Activated CD4-positive, alpha-beta memory T cell treated with anti-CD3 and anti-CD28 coated beads for 36 hours (primary cell): ENCODE results near the gene TYK2. TPM values are rescaled to one million over a fixed set of nuclear protein-coding genes. Genes with fewer than 3 reads are reported as not detected.

Experiments
- CTCF ChIA-PET: fragments of 350-600 bp; sonication (Branson Sonifier 250); formaldehyde crosslinking; loops from one replicate; lab custom pipeline; 2021; ENCODE audit warnings: antibody characterized with exemption, inconsistent platforms; lab: Charles Lee
- POLR2A ChIA-PET: fragments of 350-600 bp; sonication (Branson Sonifier 250); formaldehyde crosslinking; loops from one replicate; lab custom pipeline; 2021; ENCODE audit warnings: antibody characterized with exemption; lab: Charles Lee
- DNase-seq: peaks from one replicate; pipeline ENCODE4 v3.0.0-alpha.2; 2020
- H3K27ac Mint-ChIP-seq: one replicate; pipeline ENCODE4 v1.8.0; 2021; ENCODE audit warnings: mixed read lengths
- H3K27me3 Mint-ChIP-seq: one replicate; pipeline ENCODE4 v1.8.0; 2021; ENCODE audit warnings: mixed read lengths
- H3K36me3 Mint-ChIP-seq: one replicate; pipeline ENCODE4 v1.8.0; 2021; ENCODE audit warnings: mixed read lengths
- H3K4me1 Mint-ChIP-seq: one replicate; pipeline ENCODE4 v1.8.0; 2021; ENCODE audit warnings: low read depth, mixed read lengths
- H3K4me3 Mint-ChIP-seq: one replicate; pipeline ENCODE4 v1.8.0; 2021; ENCODE audit warnings: mild to moderate bottlenecking, mixed read lengths
- H3K9me3 Mint-ChIP-seq: one replicate; pipeline ENCODE4 v1.8.0; 2021; ENCODE audit warnings: mixed read lengths
- intact Hi-C: fragments of 100-400 bp; cut with micrococcal nuclease; formaldehyde crosslinking; loops from one replicate; pipeline ENCODE4 v1.15.1; 2023
- total RNA-seq, 2 experiments: library from RNA; stranded (reverse); gene quantifications; one replicate each; pipeline ENCODE4 v1.2.3, GENCODE V29; 2021

The TYK2 gene
- 100 to 1,000 TPM; 168 to 186 TPM for total RNA-seq

GRCh38 chr19:10380313-10381102, at the start of gene TYK2:
TYK2 (minus strand) TSS chr19:10380572; CDS start chr19:10378406, 2,166 bp downstream.
- Mint-ChIP-seq H3K4me3 (peak within 1 kb of the TSS; percentile 88), H3K9me3 (no peaks in the 10 kb centered on the region), H3K27me3 (no peaks in the 10 kb centered on the region), H3K4me1 (peaks cover 20% of the 10 kb centered on the region), H3K36me3 (peaks cover 17% of the 10 kb centered on the region), H3K27ac (peak within 1 kb of the TSS; percentile 88)
- ChIA-PET POLR2A (interaction anchor here (0.6 to 2.7 kb wide), 10 partner anchors 9 to 144 kb away, joined by 3 to 20 read pairs (median 5); partner anchors contain the start of gene ICAM1), CTCF (interaction anchor here (0.6 to 4.6 kb wide), 9 partner anchors 8 to 700 kb away, joined by 3 to 33 read pairs (median 4); partner anchors contain the start of genes CDC37 and ICAM1)
- DNase-seq = peak; percentile 98
- intact Hi-C loops = loop anchor here (1.0 to 2.0 kb wide), 5 partner anchors 23 to 122 kb away; partner anchors contain the start of genes CDC37, ICAM1 and RAVER1

- intact Hi-C loops = loop anchor here (1.0 kb wide), 2 partner anchors 13 to 17 kb away; no protein-coding TSS in a partner anchor
- POLR2A ChIA-PET = interaction anchor here (0.6 to 2.9 kb wide), 5 partner anchors 10 to 158 kb away, joined by 3 to 9 read pairs (median 6); partner anchors contain the start of genes CDC37 and ICAM1
- Mint-ChIP-seq H3K4me3 (no peak overlapping the region), H3K27me3 (peaks cover 37% of the 10 kb centered on the region), H3K36me3 (peaks cover 3% of the 10 kb centered on the region), H3K9me3 (no peaks in the 10 kb centered on the region), H3K4me1 (peaks cover 78% of the 10 kb centered on the region), H3K27ac (no peak overlapping the region)
- no peak for DNase-seq
- CTCF ChIA-PET = interaction anchor here (0.6 to 27.2 kb wide), 5 partner anchors 20 to 137 kb away, joined by 3 to 836 read pairs (median 5); partner anchors contain the start of gene CDC37
These were observed 48.6 kb upstream of the TYK2 start for GRCh38 chr19:10428996-10429381.

- ChIA-PET POLR2A (interaction anchor here (1.0 to 2.9 kb wide), 3 partner anchors 9 to 167 kb away, joined by 3 to 9 read pairs (median 6); partner anchors contain the start of gene CDC37), CTCF (interaction anchor here (0.8 to 27.2 kb wide), 3 partner anchors 9 to 290 kb away, joined by 3 to 836 read pairs (median 19); partner anchors contain the start of gene CDC37)
- no peak overlapping the region for H3K4me3 Mint-ChIP-seq
- H3K4me1 Mint-ChIP-seq = peaks cover 78% of the 10 kb centered on the region
- no peak for DNase-seq
- H3K9me3 Mint-ChIP-seq = no peaks in the 10 kb centered on the region
- H3K36me3 Mint-ChIP-seq = peaks cover 3% of the 10 kb centered on the region
- H3K27me3 Mint-ChIP-seq = peaks cover 41% of the 10 kb centered on the region
- intact Hi-C loops = no loop called here
- peak overlapping the region; percentile 67 for H3K27ac Mint-ChIP-seq
These were observed 46.8 kb upstream of the TYK2 start for GRCh38 chr19:10427169-10427568.

GRCh38 chr19:10424011-10424637, 43.8 kb upstream of the TYK2 start:
- ChIA-PET CTCF (interaction anchor here (0.6 to 27.2 kb wide), 10 partner anchors 9 to 180 kb away, joined by 3 to 836 read pairs (median 4); partner anchors contain the start of genes CDC37, ICAM1 and ICAM5), POLR2A (interaction anchor here (0.8 to 2.1 kb wide), 4 partner anchors 8 to 21 kb away, joined by 4 to 8 read pairs (median 4); partner anchors contain the start of gene CDC37)
- H3K9me3 Mint-ChIP-seq = no peaks in the 10 kb centered on the region
- intact Hi-C loops = loop anchor here (2.0 kb wide), 1 partner anchor 19 kb away; no protein-coding TSS in a partner anchor
- peaks cover 78% of the 10 kb centered on the region for H3K4me1 Mint-ChIP-seq
- H3K36me3 Mint-ChIP-seq = no peaks in the 10 kb centered on the region
- DNase-seq = peak; percentile 80
- H3K27ac Mint-ChIP-seq = no peak overlapping the region
- H3K4me3 Mint-ChIP-seq = peak overlapping the region; percentile 68
- peaks cover 39% of the 10 kb centered on the region for H3K27me3 Mint-ChIP-seq

GRCh38 chr19:10422846-10423245, 42.5 kb upstream of the TYK2 start:
- intact Hi-C loops = no loop called here
- no peak for DNase-seq
- no peak overlapping the region for H3K4me3 Mint-ChIP-seq
- ChIA-PET CTCF (interaction anchor here (1.3 to 27.2 kb wide), 4 partner anchors 10 to 119 kb away, joined by 3 to 836 read pairs (median 16); partner anchors contain the start of gene CDC37), POLR2A (no interaction called here)
- peaks cover 41% of the 10 kb centered on the region for H3K27me3 Mint-ChIP-seq
- H3K9me3 Mint-ChIP-seq = no peaks in the 10 kb centered on the region
- no peaks in the 10 kb centered on the region for H3K36me3 Mint-ChIP-seq
- no peak overlapping the region for H3K27ac Mint-ChIP-seq
- H3K4me1 Mint-ChIP-seq = peaks cover 74% of the 10 kb centered on the region

- Mint-ChIP-seq H3K9me3 (no peaks in the 10 kb centered on the region), H3K36me3 (no peaks in the 10 kb centered on the region), H3K27ac (peak overlapping the region; percentile 46), H3K4me1 (peaks cover 67% of the 10 kb centered on the region), H3K27me3 (peaks cover 45% of the 10 kb centered on the region), H3K4me3 (peak overlapping the region; percentile 54)
- ChIA-PET CTCF (interaction anchor here (0.6 to 27.2 kb wide), 4 partner anchors 13 to 153 kb away, joined by 4 to 836 read pairs (median 16); partner anchors contain the start of gene CDC37), POLR2A (interaction anchor here (0.6 to 1.7 kb wide), 2 partner anchors 17 to 163 kb away, joined by 3 to 7 read pairs; no protein-coding TSS in a partner anchor)
- DNase-seq = no peak
- intact Hi-C loops = no loop called here
These were observed 41.7 kb upstream of the TYK2 start for GRCh38 chr19:10422046-10422461.

- Mint-ChIP-seq H3K9me3 (no peaks in the 10 kb centered on the region), H3K36me3 (peaks cover 3% of the 10 kb centered on the region), H3K27ac (peak overlapping the region; percentile 38), H3K4me3 (peak overlapping the region; percentile 54), H3K4me1 (peaks cover 65% of the 10 kb centered on the region), H3K27me3 (peaks cover 49% of the 10 kb centered on the region)
- ChIA-PET POLR2A (interaction anchor here (0.5 to 1.7 kb wide), 3 partner anchors 17 to 446 kb away, joined by 3 to 7 read pairs (median 3); no protein-coding TSS in a partner anchor), CTCF (interaction anchor here (0.6 to 27.2 kb wide), 6 partner anchors 12 to 152 kb away, joined by 4 to 836 read pairs (median 4); partner anchors contain the start of gene CDC37)
- intact Hi-C loops = no loop called here
- DNase-seq = peak; percentile 60
These were observed 41.1 kb upstream of the TYK2 start for GRCh38 chr19:10421240-10422045.

GRCh38 chr19:10420444-10421239, 40.3 kb upstream of the TYK2 start, which contains the start of gene PDE4A:
PDE4A (plus strand) TSS chr19:10420538; CDS start chr19:10420765, 227 bp downstream.
- Mint-ChIP-seq H3K27me3 (peaks cover 49% of the 10 kb centered on the region), H3K4me3 (peak within 1 kb of the TSS; percentile 71), H3K27ac (peak within 1 kb of the TSS; percentile 47), H3K36me3 (peaks cover 3% of the 10 kb centered on the region), H3K4me1 (peaks cover 66% of the 10 kb centered on the region), H3K9me3 (no peaks in the 10 kb centered on the region)
- DNase-seq = peak; percentile 80
- intact Hi-C loops = no loop called here
- CTCF ChIA-PET = interaction anchor here (0.9 to 27.2 kb wide), 5 partner anchors 12 to 151 kb away, joined by 4 to 836 read pairs (median 4); partner anchors contain the start of gene CDC37
- POLR2A ChIA-PET = interaction anchor here (0.5 to 1.7 kb wide), 2 partner anchors 16 to 446 kb away, joined by 3 to 7 read pairs; no protein-coding TSS in a partner anchor

- intact Hi-C loops = loop anchor here (1.0 kb wide), 1 partner anchor 16 kb away; no protein-coding TSS in a partner anchor
- CTCF ChIA-PET = interaction anchor here (1.2 to 27.2 kb wide), 3 partner anchors 6 to 21 kb away, joined by 4 to 836 read pairs (median 836); partner anchors contain the start of genes CDC37 and PDE4A
- Mint-ChIP-seq H3K4me3 (peak overlapping the region; percentile 71), H3K4me1 (peaks cover 59% of the 10 kb centered on the region), H3K9me3 (no peaks in the 10 kb centered on the region), H3K36me3 (peaks cover 3% of the 10 kb centered on the region), H3K27ac (peak overlapping the region; percentile 47), H3K27me3 (peaks cover 49% of the 10 kb centered on the region)
- DNase-seq = peak; percentile 71
- POLR2A ChIA-PET = interaction anchor here (2.4 kb wide), 1 partner anchor 8 kb away, joined by 9 read pairs; no protein-coding TSS in a partner anchor
These were observed 39.5 kb upstream of the TYK2 start for GRCh38 chr19:10419646-10420443.
